ENCODE data around the gene DR1. TPM values are rescaled to one million over a fixed set of nuclear protein-coding genes. Genes with fewer than 3 reads are reported as not detected.

The DR1 gene
- total RNA-seq, 4 donors from 2014 or later: 28.3 to 34.2 (median 31.1) TPM

GRCh38 chr1:93317207-93317606 lies 28.5 kb upstream of the DR1 start:
- TF ChIP-seq CTCF (IDR thresholded peaks at IDR 0.05; ENCODE audit: low read depth): no peak

GRCh38 chr1:93317943-93318342 lies 27.8 kb upstream of the DR1 start:
- no peak for TF ChIP-seq CTCF (IDR thresholded peaks at IDR 0.05; ENCODE audit: low read depth)

- no peak for TF ChIP-seq CTCF (IDR thresholded peaks at IDR 0.05; ENCODE audit: low read depth)
Measured at GRCh38 chr1:93321720-93322119, 24.0 kb upstream of the DR1 start.

GRCh38 chr1:93322349-93322748 lies 23.4 kb upstream of the DR1 start:
- TF ChIP-seq CTCF (IDR thresholded peaks at IDR 0.05; ENCODE audit: low read depth): no peak

- no peak for TF ChIP-seq CTCF (IDR thresholded peaks at IDR 0.05; ENCODE audit: low read depth)
Measured at GRCh38 chr1:93323185-93323820, 22.4 kb upstream of the DR1 start.

GRCh38 chr1:93324486-93325464 lies 20.9 kb upstream of the DR1 start:
- no peak for TF ChIP-seq CTCF (IDR thresholded peaks at IDR 0.05; ENCODE audit: low read depth)

All from subcutaneous adipose tissue (tissue), 4 donors.